ENCODE measurements around the gene CAPZA2. TPM values are rescaled to one million over a fixed set of nuclear protein-coding genes. Genes with fewer than 3 reads are reported as not detected.

Gene CAPZA2
- polyA plus RNA-seq, 1 experiment: 188 TPM

- Histone ChIP-seq H3K27ac (ENCODE audit: low read depth, low read length) (no peak overlapping the region), H3K4me3 (ENCODE audit: low read depth, low read length) (no peak overlapping the region), H3K9me3 (ENCODE audit: control insufficient read depth, insufficient read depth, low read length) (no peaks in the 10 kb centered on the region), H3K27me3 (ENCODE audit: control insufficient read depth, insufficient read depth, low read length) (no peaks in the 10 kb centered on the region)
- TF ChIP-seq, protein P1, sequence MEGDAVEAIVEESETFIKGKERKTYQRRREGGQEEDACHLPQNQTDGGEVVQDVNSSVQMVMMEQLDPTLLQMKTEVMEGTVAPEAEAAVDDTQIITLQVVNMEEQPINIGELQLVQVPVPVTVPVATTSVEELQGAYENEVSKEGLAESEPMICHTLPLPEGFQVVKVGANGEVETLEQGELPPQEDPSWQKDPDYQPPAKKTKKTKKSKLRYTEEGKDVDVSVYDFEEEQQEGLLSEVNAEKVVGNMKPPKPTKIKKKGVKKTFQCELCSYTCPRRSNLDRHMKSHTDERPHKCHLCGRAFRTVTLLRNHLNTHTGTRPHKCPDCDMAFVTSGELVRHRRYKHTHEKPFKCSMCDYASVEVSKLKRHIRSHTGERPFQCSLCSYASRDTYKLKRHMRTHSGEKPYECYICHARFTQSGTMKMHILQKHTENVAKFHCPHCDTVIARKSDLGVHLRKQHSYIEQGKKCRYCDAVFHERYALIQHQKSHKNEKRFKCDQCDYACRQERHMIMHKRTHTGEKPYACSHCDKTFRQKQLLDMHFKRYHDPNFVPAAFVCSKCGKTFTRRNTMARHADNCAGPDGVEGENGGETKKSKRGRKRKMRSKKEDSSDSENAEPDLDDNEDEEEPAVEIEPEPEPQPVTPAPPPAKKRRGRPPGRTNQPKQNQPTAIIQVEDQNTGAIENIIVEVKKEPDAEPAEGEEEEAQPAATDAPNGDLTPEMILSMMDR (IDR thresholded peaks at IDR 0.05; ENCODE audit: low read depth, low read length): no peak
- no peak for DNase-seq (ENCODE audit: low read depth, low spot score)
- POLR2A ChIA-PET: no interaction called here
- CTCF ChIA-PET: interaction anchor here (1.3 to 2.5 kb wide), 2 partner anchors 32 kb away, joined by 3 to 8 read pairs; no protein-coding TSS in a partner anchor
Observed at GRCh38 chr7:116897661-116898060, 35.3 kb downstream of the CAPZA2 start.

DNA sequence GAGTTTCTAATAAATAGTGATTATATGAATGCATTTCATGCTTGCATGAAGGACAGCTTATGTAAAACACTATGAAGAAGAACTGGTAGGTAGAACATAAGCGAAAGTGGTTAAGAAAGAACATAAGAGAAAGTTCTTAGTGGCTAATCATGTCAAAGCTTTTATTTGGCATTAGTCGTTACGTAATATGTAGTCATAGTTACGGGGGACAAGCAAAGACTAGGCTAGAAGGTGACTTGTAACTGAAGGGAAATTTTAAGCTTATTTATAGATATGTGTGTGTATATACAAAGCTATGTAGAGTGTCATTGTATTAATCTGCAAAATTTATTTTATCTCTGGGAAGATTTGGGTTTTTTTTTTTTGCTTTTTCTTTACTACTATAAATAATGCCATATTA lies 36.9 kb downstream of the CAPZA2 start:
- no peak overlapping the region for H3K27ac ChIP-seq (ENCODE audit: low read depth, low read length)
- H3K4me3 ChIP-seq (ENCODE audit: low read depth, low read length): no peak overlapping the region
- ChIA-PET POLR2A (no interaction called here), CTCF (interaction anchor here (1.3 kb wide), 1 partner anchor 85 kb away, joined by 3 read pairs; no protein-coding TSS in a partner anchor)
- TF ChIP-seq, protein P1 (IDR thresholded peaks at IDR 0.05; ENCODE audit: low read depth, low read length): no peak
- DNase-seq (ENCODE audit: low read depth, low spot score): no peak
- H3K9me3 ChIP-seq (ENCODE audit: control insufficient read depth, insufficient read depth, low read length): no peaks in the 10 kb centered on the region
- no peaks in the 10 kb centered on the region for H3K27me3 ChIP-seq (ENCODE audit: control insufficient read depth, insufficient read depth, low read length)

GRCh38 chr7:116901143-116901542 lies 38.8 kb downstream of the CAPZA2 start:
- ChIA-PET CTCF (no interaction called here), POLR2A (no interaction called here)
- Histone ChIP-seq H3K9me3 (ENCODE audit: control insufficient read depth, insufficient read depth, low read length) (no peaks in the 10 kb centered on the region), H3K4me3 (ENCODE audit: low read depth, low read length) (no peak overlapping the region), H3K27me3 (ENCODE audit: control insufficient read depth, insufficient read depth, low read length) (no peaks in the 10 kb centered on the region), H3K27ac (ENCODE audit: low read depth, low read length) (no peak overlapping the region)
- DNase-seq (ENCODE audit: low read depth, low spot score): no peak
- TF ChIP-seq, protein P1 (IDR thresholded peaks at IDR 0.05; ENCODE audit: low read depth, low read length): no peak

DNA sequence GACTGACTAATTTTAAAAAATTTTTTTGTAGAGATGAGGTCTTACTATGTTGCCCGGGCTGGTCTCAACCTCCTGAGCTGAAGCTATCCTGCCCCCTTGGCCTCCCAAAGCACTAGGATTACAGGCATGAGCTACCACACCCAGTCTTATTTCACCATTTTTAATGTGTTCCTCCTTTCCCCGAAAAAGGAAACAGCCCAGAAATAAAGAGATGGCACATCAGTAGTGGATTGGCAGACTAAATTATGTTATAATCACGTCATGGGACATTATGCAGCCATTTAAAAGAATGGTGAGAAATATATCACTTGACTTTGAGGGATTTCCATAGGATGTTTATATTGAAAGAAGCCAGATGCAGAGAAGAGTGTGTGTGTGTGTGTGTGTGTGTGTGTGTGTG lies 40.5 kb downstream of the CAPZA2 start:
- TF ChIP-seq, protein P1 (IDR thresholded peaks at IDR 0.05; ENCODE audit: low read depth, low read length): no peak
- ChIA-PET POLR2A (no interaction called here), CTCF (no interaction called here)
- DNase-seq (ENCODE audit: low read depth, low spot score): no peak
- H3K4me3 ChIP-seq (ENCODE audit: low read depth, low read length): no peak overlapping the region
- H3K9me3 ChIP-seq (ENCODE audit: control insufficient read depth, insufficient read depth, low read length): no peaks in the 10 kb centered on the region
- H3K27me3 ChIP-seq (ENCODE audit: control insufficient read depth, insufficient read depth, low read length): no peaks in the 10 kb centered on the region
- H3K27ac ChIP-seq (ENCODE audit: low read depth, low read length): no peak overlapping the region

- Histone ChIP-seq H3K27me3 (ENCODE audit: control insufficient read depth, insufficient read depth, low read length) (no peaks in the 10 kb centered on the region), H3K27ac (ENCODE audit: low read depth, low read length) (no peak overlapping the region), H3K9me3 (ENCODE audit: control insufficient read depth, insufficient read depth, low read length) (no peaks in the 10 kb centered on the region), H3K4me3 (ENCODE audit: low read depth, low read length) (no peak overlapping the region)
- POLR2A ChIA-PET: no interaction called here
- TF ChIP-seq, protein P1 (IDR thresholded peaks at IDR 0.05; ENCODE audit: low read depth, low read length): no peak
- CTCF ChIA-PET: no interaction called here
- no peak for DNase-seq (ENCODE audit: low read depth, low spot score)
Observed at GRCh38 chr7:116906391-116906790, 44.0 kb downstream of the CAPZA2 start.
